ENCODE measurements around the gene ERMP1. TPM values are rescaled to one million over a fixed set of nuclear protein-coding genes. Genes with fewer than 3 reads are reported as not detected.

Gene ERMP1
- total and polyA plus RNA-seq, 2 donors (not counting 3 experiments of a cell fraction or from before 2014, with no cell fraction given) = 9.7 to 16.6 TPM

DNA sequence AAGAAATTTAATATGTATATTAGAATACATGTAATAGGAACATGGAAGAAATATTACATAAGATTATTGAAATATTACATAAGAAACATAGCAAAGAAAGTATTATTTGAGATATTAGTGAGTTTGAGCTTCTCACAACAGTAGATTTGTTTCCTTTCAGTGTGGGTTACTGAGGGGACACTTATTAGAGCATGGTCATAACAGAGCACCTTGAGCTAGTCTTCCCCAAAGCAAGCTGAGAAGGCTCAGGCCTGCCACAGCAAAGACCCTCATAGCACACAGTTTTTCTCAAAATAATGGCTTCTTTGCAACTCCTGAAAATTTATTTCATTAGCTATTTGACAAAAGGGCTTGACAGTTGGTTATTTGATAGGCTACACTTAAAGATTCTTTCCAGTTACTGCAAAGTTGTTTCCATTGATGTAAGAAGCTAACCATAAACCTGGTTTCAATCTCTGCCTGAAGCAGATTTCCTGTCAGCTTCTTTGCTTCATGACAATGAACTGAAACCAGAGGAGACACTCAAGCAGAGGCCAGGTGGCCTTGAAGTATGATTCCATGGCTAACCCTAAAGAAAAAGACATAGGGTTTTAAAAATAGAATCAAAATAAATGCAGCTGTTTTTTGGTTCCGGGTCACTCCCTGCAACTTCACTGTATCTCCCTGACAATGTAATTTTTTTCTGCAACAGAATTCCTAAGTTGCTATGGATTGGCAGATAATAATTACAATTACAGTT is 68.6 kb downstream of the ERMP1 start:
- H3K4me2 ChIP-seq (ENCODE audit: insufficient read depth, low read length) = no peak overlapping the region
- no peak overlapping the region for H3K27ac ChIP-seq (ENCODE audit: insufficient read depth, low read depth, low read length)
- no peaks in the 10 kb centered on the region for H3K9me1 ChIP-seq (replicated peaks; ENCODE audit: control insufficient read depth, extremely low read depth, insufficient read depth, low read length)
- intact Hi-C loops (cut with micrococcal nuclease) (no loop called here), dilution Hi-C loops (cut with MboI; ENCODE audit: extremely low pct_ligation_motif_present, low sequenced_read_pairs) (no loop called here)
- ChIA-PET CTCF (interaction anchor here (0.8 to 2.3 kb wide), 6 partner anchors 9 to 69 kb away, joined by 3 to 10 read pairs (median 4); no protein-coding TSS in a partner anchor), POLR2A (no interaction called here)
- no peak for FAIRE-seq
- no peak overlapping the region for H3K4me3 ChIP-seq (replicated peaks in 1 of 3; ENCODE audit: insufficient read depth in 1 of 3, low read depth in 1 of 3, low read length in 3 of 3)
- TF ChIP-seq MAX (IDR thresholded peaks at IDR 0.05; ENCODE audit: insufficient read depth, insufficient read length) (no peak), POLR2A (IDR thresholded peaks at IDR 0.05; ENCODE audit: low read depth, low read length) (no peak), FOS (IDR thresholded peaks at IDR 0.05; ENCODE audit: borderline replicate concordance, insufficient read depth, low read length) (no peak)
- TF ChIP-seq, protein P1, sequence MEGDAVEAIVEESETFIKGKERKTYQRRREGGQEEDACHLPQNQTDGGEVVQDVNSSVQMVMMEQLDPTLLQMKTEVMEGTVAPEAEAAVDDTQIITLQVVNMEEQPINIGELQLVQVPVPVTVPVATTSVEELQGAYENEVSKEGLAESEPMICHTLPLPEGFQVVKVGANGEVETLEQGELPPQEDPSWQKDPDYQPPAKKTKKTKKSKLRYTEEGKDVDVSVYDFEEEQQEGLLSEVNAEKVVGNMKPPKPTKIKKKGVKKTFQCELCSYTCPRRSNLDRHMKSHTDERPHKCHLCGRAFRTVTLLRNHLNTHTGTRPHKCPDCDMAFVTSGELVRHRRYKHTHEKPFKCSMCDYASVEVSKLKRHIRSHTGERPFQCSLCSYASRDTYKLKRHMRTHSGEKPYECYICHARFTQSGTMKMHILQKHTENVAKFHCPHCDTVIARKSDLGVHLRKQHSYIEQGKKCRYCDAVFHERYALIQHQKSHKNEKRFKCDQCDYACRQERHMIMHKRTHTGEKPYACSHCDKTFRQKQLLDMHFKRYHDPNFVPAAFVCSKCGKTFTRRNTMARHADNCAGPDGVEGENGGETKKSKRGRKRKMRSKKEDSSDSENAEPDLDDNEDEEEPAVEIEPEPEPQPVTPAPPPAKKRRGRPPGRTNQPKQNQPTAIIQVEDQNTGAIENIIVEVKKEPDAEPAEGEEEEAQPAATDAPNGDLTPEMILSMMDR (IDR thresholded peaks at IDR 0.05; ENCODE audit: extremely low read depth in 1 of 2, insufficient read depth in 1 of 2, low read depth in 1 of 2, low read length in 2 of 2) = no peak
- DNase-seq (ENCODE audit: low read depth, low spot score) = no peak
- peaks cover 7 to 16% of the 10 kb centered on the region in 2 experiments for H3K36me3 ChIP-seq (ENCODE audit: control insufficient read depth in 2 of 2, extremely low read depth in 1 of 2, insufficient read depth in 2 of 2, low read length in 2 of 2)
- H3K9ac ChIP-seq (replicated peaks; ENCODE audit: extremely low read depth, insufficient read depth, low read length) = no peak overlapping the region
- no peak overlapping the region for H2AFZ ChIP-seq (ENCODE audit: low read depth, low read length)
- H3K79me2 ChIP-seq (ENCODE audit: control insufficient read depth, insufficient read depth, low read length) = no peaks in the 10 kb centered on the region
- no peaks in the 10 kb centered on the region for H3K27me3 ChIP-seq (ENCODE audit: control insufficient read depth in 2 of 2, insufficient read depth in 2 of 2, low read length in 2 of 2)
- no peaks in the 10 kb centered on the region for H3K4me1 ChIP-seq (ENCODE audit: control insufficient read depth, extremely low read depth, insufficient read depth, low read length)
- BruUV-seq (replicated peaks) = no TSS peak
- H3K9me3 ChIP-seq (replicated peaks; ENCODE audit: control insufficient read depth, insufficient read depth, low read length) = no peaks in the 10 kb centered on the region
- H4K20me1 ChIP-seq (replicated peaks; ENCODE audit: control insufficient read depth, extremely low read depth, insufficient read depth, low read length) = no peaks in the 10 kb centered on the region

DNA sequence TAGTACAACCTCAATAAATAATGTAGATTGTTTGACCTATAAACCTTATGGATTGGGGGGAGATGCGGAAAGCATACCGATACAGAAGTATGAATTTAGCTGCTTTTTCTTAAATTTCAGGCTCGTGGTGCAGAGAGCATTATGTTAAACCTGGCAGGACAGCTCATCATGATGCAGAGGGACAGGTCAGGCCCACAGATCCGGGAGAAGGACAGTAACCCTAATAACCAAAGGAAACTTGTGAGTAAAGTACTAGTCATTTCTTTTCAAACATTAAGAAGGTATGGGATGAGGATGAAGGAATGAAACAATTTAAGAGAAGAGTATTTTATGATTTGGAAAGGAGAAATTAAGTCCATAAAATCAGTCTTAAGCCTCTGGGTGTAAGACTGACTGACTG is 70.5 kb downstream of the ERMP1 start:
- TF ChIP-seq MYC (IDR thresholded peaks at IDR 0.05; ENCODE audit: low read depth, low read length) (no peak), POLR2A (IDR thresholded peaks at IDR 0.05; ENCODE audit: low read depth, low read length) (no peak)
- Histone ChIP-seq H3K27ac (ENCODE audit: insufficient read depth, low read depth, low read length) (no peak overlapping the region), H3K4me3 (replicated peaks in 1 of 3; ENCODE audit: insufficient read depth in 1 of 3, low read depth in 1 of 3, low read length in 3 of 3) (no peak overlapping the region), H3K4me2 (ENCODE audit: insufficient read depth, low read length) (no peak overlapping the region), H3K27me3 (ENCODE audit: control insufficient read depth in 2 of 2, insufficient read depth in 2 of 2, low read length in 2 of 2) (no peaks in the 10 kb centered on the region), H3K79me2 (ENCODE audit: control insufficient read depth, insufficient read depth, low read length) (no peaks in the 10 kb centered on the region), H3K36me3 (ENCODE audit: control insufficient read depth in 2 of 2, extremely low read depth in 1 of 2, insufficient read depth in 2 of 2, low read length in 2 of 2) (peaks cover 7 to 16% of the 10 kb centered on the region in 2 experiments), H3K4me1 (ENCODE audit: control insufficient read depth, extremely low read depth, insufficient read depth, low read length) (no peaks in the 10 kb centered on the region), H3K9ac (replicated peaks; ENCODE audit: extremely low read depth, insufficient read depth, low read length) (no peak overlapping the region), H4K20me1 (replicated peaks; ENCODE audit: control insufficient read depth, extremely low read depth, insufficient read depth, low read length) (no peaks in the 10 kb centered on the region), H2AFZ (ENCODE audit: low read depth, low read length) (no peak overlapping the region), H3K9me3 (replicated peaks; ENCODE audit: control insufficient read depth, insufficient read depth, low read length) (no peaks in the 10 kb centered on the region), H3K9me1 (replicated peaks; ENCODE audit: control insufficient read depth, extremely low read depth, insufficient read depth, low read length) (no peaks in the 10 kb centered on the region)
- intact Hi-C loops (cut with micrococcal nuclease) (no loop called here), dilution Hi-C loops (cut with MboI; ENCODE audit: extremely low pct_ligation_motif_present, low sequenced_read_pairs) (no loop called here)
- DNase-seq (ENCODE audit: low read depth, low spot score) (no peak), FAIRE-seq (no peak)
- POLR2A ChIA-PET = no interaction called here
- CTCF ChIA-PET = interaction anchor here (1.5 to 2.3 kb wide), 2 partner anchors 8 to 11 kb away, joined by 3 to 10 read pairs; no protein-coding TSS in a partner anchor
- BruUV-seq (replicated peaks) = no TSS peak

Measured in endothelial cell of umbilical vein (primary cell).